Esophagus muscularis mucosa (tissue), 4 donors: ENCODE measurements around the gene OR6N1. TPM values are rescaled to one million over a fixed set of nuclear protein-coding genes. Genes with fewer than 3 reads are reported as not detected.

Experiments
- DNase-seq: peaks from one replicate; pipeline ENCODE4 v3.0.0-alpha.2; 2017; ENCODE audit errors: extremely low spot score
- H3K27ac ChIP-seq, 4 donors: fragments of 200-600 bp; sonication (generic); replicated peaks in 1 of 4; 1 replicate in 3 of 4; 2 replicates in 1 of 4; pipeline ENCODE4 v1.5.1; 2016 to 2019; ENCODE audit warnings: mild to moderate bottlenecking in 1 of 4
- H3K27me3 ChIP-seq, 4 donors: fragments of 200-600 bp; sonication (generic); one replicate each; pipeline versions ENCODE4 v1.5.1 to v1.6.0; 2016 to 2019
- H3K36me3 ChIP-seq, 4 donors: fragments of 200-600 bp; sonication (generic); one replicate each; pipeline ENCODE4 v1.5.1; 2016 to 2019
- H3K4me1 ChIP-seq, 4 donors: fragments of 200-600 bp; sonication (generic); one replicate each; pipeline ENCODE4 v1.5.1; 2016 to 2019
- H3K4me3 ChIP-seq, 4 donors: fragments of 200-600 bp; sonication (generic); 1 replicate in 2 of 4; 2 replicates in 2 of 4; pipeline ENCODE4 v1.5.1; 2016 to 2019; ENCODE audit warnings: mild to moderate bottlenecking in 4 of 4, moderate library complexity in 1 of 4
- H3K9me3 ChIP-seq, 4 donors: fragments of 200-600 bp; sonication (generic); 1 replicate in 3 of 4; 2 replicates in 1 of 4; pipeline ENCODE4 v1.5.1; 2016 to 2019
- CTCF ChIP-seq, 3 experiments: fragments of 200-600 bp in 2 of 3; fragments of 450-650 bp in 1 of 3; sonication (generic) in 2 of 3; IDR thresholded peaks; one replicate each; pipeline ENCODE4 v1.5.1; 2017 to 2019; ENCODE audit warnings: antibody characterized with exemption in 3 of 3, mild to moderate bottlenecking in 2 of 3, moderate library complexity in 1 of 3
- EP300 ChIP-seq: sonication (generic); formaldehyde crosslinking; IDR thresholded peaks from one replicate; pipeline ENCODE4 v1.6.1; 2017; ENCODE audit warnings: antibody characterized with exemption
- POLR2A ChIP-seq: fragments of 450-650 bp; IDR thresholded peaks from one replicate; pipeline ENCODE4 v1.6.1; 2017; ENCODE audit warnings: antibody characterized with exemption, moderate library complexity, mild to moderate bottlenecking, low read depth
- POLR2AphosphoS5 ChIP-seq, 2 donors: sonication (generic); formaldehyde crosslinking; IDR thresholded peaks; one replicate each; pipeline ENCODE4 v1.6.1; 2017; ENCODE audit warnings: antibody characterized with exemption in 2 of 2
- WGBS: methylation state at CpG from one replicate; pipeline ENCODE4 v1.1.5; 2018; 5-methylcytosine and 5-hydroxymethylcytosine counted together
- intact Hi-C: fragments of 100-400 bp; cut with DNase I; formaldehyde crosslinking; loops from one replicate; pipeline ENCODE4 v1.15.1; 2023
- total RNA-seq, 4 donors: library from RNA; depleted of rRNA; stranded (reverse); fragments of >200 nt; gene quantifications; one replicate each; pipeline versions ENCODE4 v1.1.0 to v1.2.1, GENCODE V29; 2016

The OR6N1 gene
- total RNA-seq, 4 donors from 2014 or later = not detected

GRCh38 chr1:158731707-158732106 lies 40.3 kb downstream of the OR6N1 start:
- H3K36me3 ChIP-seq = no peaks in the 10 kb centered on the region
- no peak for TF ChIP-seq EP300
- no peak for TF ChIP-seq CTCF (IDR thresholded peaks at IDR 0.05)
- no peak for TF ChIP-seq POLR2A
- no peak for TF ChIP-seq POLR2AphosphoS5 (IDR thresholded peaks at IDR 0.05)
- no peaks in the 10 kb centered on the region for H3K9me3 ChIP-seq
- H3K27ac ChIP-seq = no peak overlapping the region
- no peaks in the 10 kb centered on the region for H3K4me1 ChIP-seq
- H3K4me3 ChIP-seq = no peak overlapping the region
- no peaks in the 10 kb centered on the region for H3K27me3 ChIP-seq
- DNase-seq = no peak
- intact Hi-C loops = no loop called here
- WGBS = 89% methylated on average over 4 of the region's 4 CpGs

GRCh38 chr1:158730453-158730852 lies 41.5 kb downstream of the OR6N1 start:
- 75% methylated on average over 4 of the region's 4 CpGs for WGBS
- no peaks in the 10 kb centered on the region for H3K36me3 ChIP-seq
- H3K9me3 ChIP-seq = no peaks in the 10 kb centered on the region
- intact Hi-C loops = no loop called here
- no peak for DNase-seq
- no peaks in the 10 kb centered on the region for H3K27me3 ChIP-seq
- TF ChIP-seq CTCF (IDR thresholded peaks at IDR 0.05) = no peak
- TF ChIP-seq POLR2AphosphoS5 (IDR thresholded peaks at IDR 0.05) = no peak
- no peak for TF ChIP-seq EP300
- TF ChIP-seq POLR2A = no peak
- no peak overlapping the region for H3K4me3 ChIP-seq
- no peak overlapping the region for H3K27ac ChIP-seq
- no peaks in the 10 kb centered on the region for H3K4me1 ChIP-seq

GRCh38 chr1:158728510-158729225 lies 43.3 kb downstream of the OR6N1 start:
- Histone ChIP-seq H3K27me3 (peaks cover 0 to 4% (median 0%) of the 10 kb centered on the region in 4 donors), H3K36me3 (no peaks in the 10 kb centered on the region), H3K4me3 (no peak overlapping the region), H3K4me1 (no peaks in the 10 kb centered on the region), H3K27ac (no peak overlapping the region), H3K9me3 (no peaks in the 10 kb centered on the region)
- TF ChIP-seq EP300 = no peak
- no peak for TF ChIP-seq POLR2A
- TF ChIP-seq POLR2AphosphoS5 (IDR thresholded peaks at IDR 0.05) = no peak
- no peak for TF ChIP-seq CTCF (IDR thresholded peaks at IDR 0.05)
- intact Hi-C loops = no loop called here
- DNase-seq = no peak
- 57% methylated on average over 3 of the region's 3 CpGs for WGBS

GRCh38 chr1:158724442-158724841 lies 47.6 kb downstream of the OR6N1 start:
- TF ChIP-seq EP300 = no peak
- no peak for TF ChIP-seq POLR2AphosphoS5 (IDR thresholded peaks at IDR 0.05)
- TF ChIP-seq POLR2A = no peak
- TF ChIP-seq CTCF (IDR thresholded peaks at IDR 0.05) = no peak
- DNase-seq = no peak

GRCh38 chr1:158720620-158721019 lies 51.4 kb downstream of the OR6N1 start, which contains the start of gene OR6K3:
OR6K3 (minus strand) TSS chr1:158720720; CDS start chr1:158718115, 2,605 bp downstream.
- Histone ChIP-seq H3K27ac (no peak within 1 kb of the TSS), H3K27me3 (peaks cover 0 to 4% (median 0%) of the 10 kb centered on the region in 4 donors), H3K9me3 (no peaks in the 10 kb centered on the region), H3K4me3 (no peak within 1 kb of the TSS), H3K4me1 (no peaks in the 10 kb centered on the region), H3K36me3 (no peaks in the 10 kb centered on the region)
- 76% methylated on average over 2 of the region's 2 CpGs for WGBS
- intact Hi-C loops = no loop called here
- TF ChIP-seq POLR2AphosphoS5 (IDR thresholded peaks at IDR 0.05) (no peak), EP300 (no peak), CTCF (IDR thresholded peaks at IDR 0.05) (no peak), POLR2A (no peak)
- no peak for DNase-seq

More at GRCh38 chr1:158724442-158724841, 47.6 kb downstream of the OR6N1 start:
- intact Hi-C loops = no loop called here
- WGBS = 84% methylated on average over 5 of the region's 5 CpGs
- H3K4me3 ChIP-seq = no peak overlapping the region
- H3K27ac ChIP-seq = no peak overlapping the region
- H3K4me1 ChIP-seq = no peaks in the 10 kb centered on the region
- H3K27me3 ChIP-seq = peaks cover 0 to 4% (median 0%) of the 10 kb centered on the region in 4 donors
- no peaks in the 10 kb centered on the region for H3K36me3 ChIP-seq
- no peaks in the 10 kb centered on the region for H3K9me3 ChIP-seq
